DND-41 (cell line): ENCODE measurements around the gene KCNN3.

Source experiments
- ATAC-seq: fragments of 200-7000 bp; cut with Tn5 transposase; 3 replicates; pipeline ENCODE4 v1.9.1; 2021; ENCODE audit warnings: low read depth; ENCODE audit not compliant: insufficient read depth
- DNase-seq: peaks from one replicate; pipeline ENCODE4 v3.0.0-alpha.2; 2020
- H2AFZ ChIP-seq: 2 replicates; pipeline ENCODE4 v1.6.0; 2012; ENCODE audit warnings: low read depth, low read length
- H3K27ac ChIP-seq: 2 replicates; pipeline ENCODE4 v1.5.1; 2012; ENCODE audit warnings: low read length, inconsistent platforms
- H3K27me3 ChIP-seq: fragments of 200-600 bp; sonication (generic); 2 replicates; pipeline ENCODE4 v1.6.0; 2012; ENCODE audit warnings: low read length, mild to moderate bottlenecking, inconsistent platforms; ENCODE audit not compliant: insufficient read depth, poor library complexity
- H3K36me3 ChIP-seq: 2 replicates; pipeline ENCODE4 v1.5.1; 2012; ENCODE audit warnings: low read length, inconsistent platforms; ENCODE audit not compliant: insufficient read depth
- H3K4me1 ChIP-seq: 2 replicates; pipeline ENCODE4 v1.5.1; 2012; ENCODE audit warnings: mild to moderate bottlenecking, low read length; ENCODE audit not compliant: insufficient read depth
- H3K4me2 ChIP-seq: 2 replicates; pipeline ENCODE4 v1.6.0; 2012; ENCODE audit warnings: mild to moderate bottlenecking, moderate library complexity, low read length, inconsistent platforms; ENCODE audit not compliant: insufficient read depth
- H3K4me3 ChIP-seq, 2 experiments: fragments of 200-600 bp in 1 of 2; shearing (Covaris generic) in 1 of 2; 2 replicates each; pipeline ENCODE4 v1.5.1; 2012 to 2016; ENCODE audit warnings: inconsistent platforms in 2 of 2, low read length in 2 of 2, mild to moderate bottlenecking in 2 of 2, low read depth in 1 of 2, moderate library complexity in 1 of 2
- H3K79me2 ChIP-seq: 2 replicates; pipeline ENCODE4 v1.6.0; 2012; ENCODE audit warnings: low read length, inconsistent platforms; ENCODE audit not compliant: insufficient read depth
- H3K9ac ChIP-seq: 2 replicates; pipeline ENCODE4 v1.6.0; 2012; ENCODE audit warnings: low read depth, mild to moderate bottlenecking, inconsistent platforms, low read length, moderate library complexity
- H3K9me3 ChIP-seq: 2 replicates; pipeline ENCODE4 v1.5.1; 2012; ENCODE audit warnings: low read length, moderate library complexity, mild to moderate bottlenecking, inconsistent platforms; ENCODE audit not compliant: insufficient read depth, severe bottlenecking
- H4K20me1 ChIP-seq: 2 replicates; pipeline ENCODE4 v1.6.0; 2012; ENCODE audit warnings: low read length; ENCODE audit not compliant: insufficient read depth
- CTCF ChIP-seq: IDR thresholded peaks from 2 replicates; pipeline ENCODE4 v1.5.1; 2012; ENCODE audit warnings: borderline replicate concordance, low read length, moderate library complexity, mild to moderate bottlenecking; ENCODE audit not compliant: poor library complexity, severe bottlenecking; ENCODE audit errors: extremely low read depth
- EZH2 ChIP-seq: IDR thresholded peaks from 3 replicates; pipeline ENCODE4 v1.6.1; 2012; ENCODE audit warnings: borderline replicate concordance, low read depth, mild to moderate bottlenecking, moderate library complexity, low read length, inconsistent platforms; ENCODE audit not compliant: severe bottlenecking

The KCNN3 gene

DNA sequence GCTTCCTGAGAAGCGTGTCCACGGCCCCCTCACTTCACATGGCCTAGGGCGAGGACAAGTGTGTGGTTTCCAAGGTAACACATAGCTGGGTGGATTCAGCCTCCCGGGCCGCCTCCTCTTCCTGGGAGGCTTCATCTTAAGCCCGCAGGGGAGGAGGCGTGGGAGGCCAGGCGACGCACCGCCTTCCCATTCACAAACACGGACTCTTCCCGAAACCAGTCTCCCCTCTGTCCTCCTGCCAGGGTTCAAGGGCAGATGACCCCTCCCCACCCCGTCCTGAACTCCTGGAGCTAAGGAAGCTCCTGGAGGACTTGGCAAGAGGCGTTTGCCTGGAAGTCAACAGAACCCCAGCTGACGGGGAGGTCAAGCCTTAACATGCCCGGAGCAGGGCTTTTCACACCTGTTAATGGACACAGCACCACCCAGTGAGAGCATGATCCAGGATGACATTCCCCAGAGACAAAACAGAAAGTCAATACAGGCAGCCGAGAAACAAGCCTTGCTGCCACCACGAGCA lies 56.7 kb downstream of the KCNN3 start:
- DNase-seq (no peak), ATAC-seq (no peak)
- H4K20me1 ChIP-seq = peaks cover 5% of the 10 kb centered on the region; the same call in 1 of the 2 replicates
- no peak overlapping the region for H3K27ac ChIP-seq
- no peaks in the 10 kb centered on the region for H3K79me2 ChIP-seq
- no peaks in the 10 kb centered on the region for H3K9me3 ChIP-seq
- TF ChIP-seq EZH2 = no peak
- TF ChIP-seq CTCF = no peak
- H3K4me1 ChIP-seq = no peaks in the 10 kb centered on the region
- no peak overlapping the region for H3K4me2 ChIP-seq
- H3K27me3 ChIP-seq = peaks cover 4% of the 10 kb centered on the region
- H2AFZ ChIP-seq = no peak overlapping the region
- no peak overlapping the region for H3K9ac ChIP-seq
- no peak overlapping the region for H3K4me3 ChIP-seq
- no peaks in the 10 kb centered on the region for H3K36me3 ChIP-seq

DNA sequence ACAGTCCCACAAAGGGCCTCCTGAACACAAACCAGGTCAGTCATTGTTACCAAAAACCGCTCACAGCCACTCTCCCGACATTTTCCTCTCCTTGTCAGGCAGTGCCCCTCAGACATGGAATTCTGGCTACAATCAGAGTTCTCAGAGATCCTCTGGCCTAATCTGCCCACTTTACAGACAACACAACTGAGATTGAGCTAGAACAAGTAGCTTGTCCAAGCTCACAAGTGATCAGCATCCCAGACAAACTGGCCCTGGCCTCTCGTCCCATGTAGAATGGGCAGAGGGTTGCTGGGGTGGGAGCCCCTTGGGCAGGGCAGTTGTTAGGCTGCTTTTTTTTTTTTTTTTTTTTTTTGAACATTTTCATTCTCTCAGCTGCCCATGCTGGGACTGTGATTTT lies 57.2 kb downstream of the KCNN3 start:
- Histone ChIP-seq H4K20me1 (peaks cover 5% of the 10 kb centered on the region; the same call in 1 of the 2 replicates), H3K36me3 (no peaks in the 10 kb centered on the region), H3K4me1 (no peaks in the 10 kb centered on the region), H3K4me3 (no peak overlapping the region), H3K79me2 (no peaks in the 10 kb centered on the region), H3K9me3 (no peaks in the 10 kb centered on the region), H3K27me3 (peaks cover 4% of the 10 kb centered on the region), H3K9ac (no peak overlapping the region), H3K4me2 (no peak overlapping the region), H2AFZ (no peak overlapping the region), H3K27ac (no peak overlapping the region)
- TF ChIP-seq CTCF (no peak), EZH2 (no peak)
- DNase-seq = no peak
- no peak for ATAC-seq

DNA sequence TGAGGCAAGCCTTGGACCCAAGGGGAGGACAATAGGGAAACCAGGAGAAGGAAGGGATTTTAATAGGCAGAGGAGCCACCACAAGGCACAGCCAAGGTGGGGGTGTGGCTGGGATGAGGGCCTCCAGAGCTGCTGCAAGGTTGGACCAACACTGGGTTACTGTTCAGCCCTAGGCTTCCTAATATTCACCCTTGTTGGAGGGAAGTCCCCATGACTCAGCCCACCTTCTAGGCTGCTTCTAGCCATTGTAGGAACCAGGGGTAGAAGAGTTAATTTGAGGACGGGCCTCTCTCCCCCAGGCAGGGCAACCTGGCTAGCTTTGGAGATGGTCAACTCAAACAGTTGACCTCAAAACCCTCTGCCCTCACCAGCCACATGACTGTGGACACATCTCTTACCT lies 59.5 kb downstream of the KCNN3 start:
- no peaks in the 10 kb centered on the region for H3K4me1 ChIP-seq
- H3K27me3 ChIP-seq = peaks cover 7% of the 10 kb centered on the region
- no peak for TF ChIP-seq EZH2
- TF ChIP-seq CTCF = no peak
- no peaks in the 10 kb centered on the region for H3K36me3 ChIP-seq
- H3K9me3 ChIP-seq = no peaks in the 10 kb centered on the region
- no peak overlapping the region for H3K4me3 ChIP-seq
- no peak overlapping the region for H2AFZ ChIP-seq
- ATAC-seq (no peak), DNase-seq (no peak)
- no peak overlapping the region for H3K4me2 ChIP-seq
- H4K20me1 ChIP-seq = peaks cover 5% of the 10 kb centered on the region; the same call in 1 of the 2 replicates
- H3K9ac ChIP-seq = no peak overlapping the region
- no peaks in the 10 kb centered on the region for H3K79me2 ChIP-seq
- no peak overlapping the region for H3K27ac ChIP-seq
